ENCODE results near the gene ERGIC1. TPM values are rescaled to one million over a fixed set of nuclear protein-coding genes. Genes with fewer than 3 reads are reported as not detected.

Gene ERGIC1
- total and polyA plus RNA-seq, 2 experiments from 2014 or later = 25.2 to 92.2 TPM

- TF ChIP-seq CTCF (conservative IDR thresholded peaks at IDR 0.05; ENCODE audit: low read depth in 2 of 2) (no peak), ZNF331 (CRISPR knock-in tag; IDR thresholded peaks at IDR 0.05; ENCODE audit: low read depth) (no peak), ETS1 (IDR thresholded peaks at IDR 0.05) (no peak), CREB1 (CRISPR knock-in tag; IDR thresholded peaks at IDR 0.05; ENCODE audit: low read depth) (no peak)
Observed at GRCh38 chr5:172975289-172975688, 141.2 kb downstream of the ERGIC1 start (continued).

GRCh38 chr5:172979778-172980177, 145.7 kb downstream of the ERGIC1 start:
- DNase-seq (ENCODE audit: low spot score) (no peak), ATAC-seq (no peak)
- Histone ChIP-seq H3K27ac (ENCODE audit: low read depth) (no peak overlapping the region), H3K4me3 (no peak overlapping the region), H4K20me1 (replicated peaks; ENCODE audit: insufficient read depth) (no peaks in the 10 kb centered on the region), H2AFZ (no peak overlapping the region), H3F3A (replicated peaks; ENCODE audit: low read depth) (no peaks in the 10 kb centered on the region), H3K36me3 (ENCODE audit: insufficient read depth) (no peaks in the 10 kb centered on the region), H3K9me2 (ENCODE audit: insufficient read depth) (no peaks in the 10 kb centered on the region), H3K27me3 (ENCODE audit: insufficient read depth) (peaks cover 8% of the 10 kb centered on the region; the same call in 1 of the 2 replicates), H3K79me2 (replicated peaks; ENCODE audit: insufficient read depth) (peaks cover 3% of the 10 kb centered on the region), H3K4me2 (no peak overlapping the region), H3K4me1 (ENCODE audit: insufficient read depth) (no peaks in the 10 kb centered on the region)
- H3K36me3 Mint-ChIP-seq (ENCODE audit: low read depth) = no peaks in the 10 kb centered on the region
- peaks cover 5% of the 10 kb centered on the region for H3K27me3 Mint-ChIP-seq (ENCODE audit: insufficient read depth, low read depth, poor library complexity)
- H3K4me3 Mint-ChIP-seq = no peak overlapping the region
- no peaks in the 10 kb centered on the region for H3K9me3 Mint-ChIP-seq
- H3K27ac Mint-ChIP-seq = no peak overlapping the region
- no peaks in the 10 kb centered on the region for H3K4me1 Mint-ChIP-seq
- TF ChIP-seq ZNF462 (CRISPR knock-in tag; IDR thresholded peaks at IDR 0.05) (no peak), JUNB (IDR thresholded peaks at IDR 0.05; ENCODE audit: unreplicated experiment) (no peak), NANOG (IDR thresholded peaks at IDR 0.05; ENCODE audit: borderline replicate concordance) (no peak), ZNF114 (CRISPR knock-in tag; IDR thresholded peaks at IDR 0.05) (no peak), CREB1 (CRISPR knock-in tag; IDR thresholded peaks at IDR 0.05; ENCODE audit: low read depth) (no peak), CTCF (conservative IDR thresholded peaks at IDR 0.05; ENCODE audit: low read depth in 2 of 2) (no peak), REST (IDR thresholded peaks at IDR 0.05; ENCODE audit: unreplicated experiment) (no peak), EZH2 (IDR thresholded peaks at IDR 0.05; ENCODE audit: low read depth, unreplicated experiment) (no peak)
